ENCODE results near the gene SLC1A2.

The SLC1A2 gene

DNA sequence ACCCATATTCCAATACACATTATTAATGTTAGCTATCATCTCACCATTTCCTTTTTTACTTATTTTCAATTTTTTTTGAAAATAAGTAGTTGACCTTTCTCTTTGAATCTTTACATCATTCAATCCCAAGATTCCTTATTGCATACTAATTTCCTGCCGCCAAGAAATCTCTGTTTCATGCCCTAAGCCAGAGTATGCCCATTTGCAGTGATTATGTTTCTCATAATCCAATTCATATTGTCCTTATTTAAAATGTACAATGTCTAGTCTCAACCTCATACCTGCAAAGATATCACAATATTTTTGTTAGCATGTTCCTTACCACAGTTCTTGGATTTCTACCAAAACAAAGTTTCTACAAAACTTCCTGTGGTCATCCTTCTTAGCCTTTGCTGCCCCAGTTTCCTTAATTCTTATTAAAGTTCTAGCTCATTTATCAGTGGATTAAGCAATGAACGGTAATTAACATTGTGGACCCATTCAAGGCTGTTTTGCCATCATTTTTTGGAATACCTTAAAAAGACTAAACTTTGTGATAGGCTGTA is 205.1 kb downstream of the SLC1A2 start:
- no peaks in the 10 kb centered on the region for H3K79me2 ChIP-seq (ENCODE audit: insufficient read depth, low read length)
- H3K9me2 ChIP-seq (replicated peaks; ENCODE audit: insufficient read depth, low read length): no peaks in the 10 kb centered on the region
- H3F3A ChIP-seq (ENCODE audit: insufficient read depth): no peaks in the 10 kb centered on the region
- H3K9me3 ChIP-seq (ENCODE audit: insufficient read depth, low read length): no peaks in the 10 kb centered on the region
- no peak overlapping the region for H3K4me3 ChIP-seq (ENCODE audit: insufficient read depth, low read length, poor library complexity, severe bottlenecking)
- H3K27me3 ChIP-seq (ENCODE audit: low read length): no peaks in the 10 kb centered on the region
- no peak overlapping the region for H3K4me2 ChIP-seq (ENCODE audit: low read depth, low read length, poor library complexity, severe bottlenecking)
- H4K20me1 ChIP-seq (ENCODE audit: low read depth, low read length): no peaks in the 10 kb centered on the region
- H2AFZ ChIP-seq (ENCODE audit: low read depth, low read length, severe bottlenecking): no peak overlapping the region
- H3K9ac ChIP-seq (ENCODE audit: low read length): no peak overlapping the region
- H3K27ac ChIP-seq (ENCODE audit: low read depth, low read length): no peak overlapping the region
- TF ChIP-seq EZH2phosphoT487 (conservative IDR thresholded peaks at IDR 0.05; ENCODE audit: low read length) (no peak), CTCF (IDR thresholded peaks at IDR 0.05; ENCODE audit: insufficient read depth, low read length, poor library complexity, severe bottlenecking) (no peak)
- H3K36me3 ChIP-seq (ENCODE audit: low read length): no peaks in the 10 kb centered on the region

- no peaks in the 10 kb centered on the region for H3K36me3 ChIP-seq (ENCODE audit: low read length)
- no peaks in the 10 kb centered on the region for H3F3A ChIP-seq (ENCODE audit: insufficient read depth)
- no peak overlapping the region for H3K4me2 ChIP-seq (ENCODE audit: low read depth, low read length, poor library complexity, severe bottlenecking)
- no peaks in the 10 kb centered on the region for H3K79me2 ChIP-seq (ENCODE audit: insufficient read depth, low read length)
- no peaks in the 10 kb centered on the region for H3K9me3 ChIP-seq (ENCODE audit: insufficient read depth, low read length)
- no peak overlapping the region for H3K9ac ChIP-seq (ENCODE audit: low read length)
- H2AFZ ChIP-seq (ENCODE audit: low read depth, low read length, severe bottlenecking): no peak overlapping the region
- H3K27ac ChIP-seq (ENCODE audit: low read depth, low read length): no peak overlapping the region
- no peaks in the 10 kb centered on the region for H3K9me2 ChIP-seq (replicated peaks; ENCODE audit: insufficient read depth, low read length)
- H3K27me3 ChIP-seq (ENCODE audit: low read length): no peaks in the 10 kb centered on the region
- TF ChIP-seq EZH2phosphoT487 (conservative IDR thresholded peaks at IDR 0.05; ENCODE audit: low read length): no peak
- TF ChIP-seq CTCF (IDR thresholded peaks at IDR 0.05; ENCODE audit: insufficient read depth, low read length, poor library complexity, severe bottlenecking): no peak
- H3K4me3 ChIP-seq (ENCODE audit: insufficient read depth, low read length, poor library complexity, severe bottlenecking): no peak overlapping the region
- no peaks in the 10 kb centered on the region for H4K20me1 ChIP-seq (ENCODE audit: low read depth, low read length)
Observed at GRCh38 chr11:35211952-35212351, 207.4 kb downstream of the SLC1A2 start.

- Histone ChIP-seq H3K79me2 (ENCODE audit: insufficient read depth, low read length) (no peaks in the 10 kb centered on the region), H4K20me1 (ENCODE audit: low read depth, low read length) (no peaks in the 10 kb centered on the region), H3K4me2 (ENCODE audit: low read depth, low read length, poor library complexity, severe bottlenecking) (no peak overlapping the region), H3K27me3 (ENCODE audit: low read length) (no peaks in the 10 kb centered on the region), H3K36me3 (ENCODE audit: low read length) (no peaks in the 10 kb centered on the region), H3K9me3 (ENCODE audit: insufficient read depth, low read length) (no peaks in the 10 kb centered on the region), H3K9me2 (replicated peaks; ENCODE audit: insufficient read depth, low read length) (no peaks in the 10 kb centered on the region), H3K9ac (ENCODE audit: low read length) (no peak overlapping the region), H3K4me3 (ENCODE audit: insufficient read depth, low read length, poor library complexity, severe bottlenecking) (no peak overlapping the region), H3F3A (ENCODE audit: insufficient read depth) (no peaks in the 10 kb centered on the region), H3K27ac (ENCODE audit: low read depth, low read length) (no peak overlapping the region), H2AFZ (ENCODE audit: low read depth, low read length, severe bottlenecking) (no peak overlapping the region)
- TF ChIP-seq CTCF (IDR thresholded peaks at IDR 0.05; ENCODE audit: insufficient read depth, low read length, poor library complexity, severe bottlenecking) (no peak), EZH2phosphoT487 (conservative IDR thresholded peaks at IDR 0.05; ENCODE audit: low read length) (no peak)
Observed at GRCh38 chr11:35210876-35211546, 208.3 kb downstream of the SLC1A2 start.
